OCI-LY7 (cell line): ENCODE measurements around the gene NEDD9. TPM values are rescaled to one million over a fixed set of nuclear protein-coding genes. Genes with fewer than 3 reads are reported as not detected.

Experiments used
- BruUV-seq: library from RNA; stranded (reverse); fragments of 400-500 nt; replicated peaks from 2 replicates; lab custom pipeline; 2021; lab: Mats Ljungman, UMichigan
- CTCF ChIA-PET: fragments of 300-600 bp; sonication (Branson Sonifier 250); formaldehyde crosslinking; loops from one replicate; lab custom pipeline; 2022; ENCODE audit warnings: antibody characterized with exemption; ENCODE audit not compliant: unreplicated experiment; lab: Charles Lee
- POLR2A ChIA-PET: fragments of 300-600 bp; sonication (Branson Sonifier 250); formaldehyde crosslinking; loops from one replicate; lab custom pipeline; 2022; ENCODE audit warnings: antibody characterized with exemption; lab: Charles Lee
- DNase-seq: peaks from one replicate; pipeline ENCODE4 v3.0.0-alpha.2; 2015; ENCODE audit warnings: low spot score
- H2AFZ ChIP-seq: fragments of 200-600 bp; sonication (generic), shearing (Covaris generic); 2 replicates; pipeline ENCODE4 v1.6.1; 2014; ENCODE audit warnings: mild to moderate bottlenecking, antibody characterized with exemption, low read length, moderate library complexity
- H3K27ac ChIP-seq: fragments of 200-600 bp; sonication (generic); 2 replicates; pipeline ENCODE4 v1.5.1; 2014; ENCODE audit warnings: mixed run types, low read depth, mild to moderate bottlenecking, moderate library complexity, low read length, inconsistent platforms; ENCODE audit not compliant: poor library complexity, severe bottlenecking
- H3K36me3 ChIP-seq: fragments of 200-600 bp; sonication (generic); 2 replicates; pipeline ENCODE4 v1.6.1; 2014; ENCODE audit warnings: mild to moderate bottlenecking, antibody characterized with exemption, low read length, moderate library complexity, mixed read lengths; ENCODE audit not compliant: insufficient read depth
- H3K4me1 ChIP-seq: fragments of 200-600 bp; sonication (generic); 2 replicates; pipeline ENCODE4 v1.5.1; 2014; ENCODE audit warnings: mild to moderate bottlenecking, low read length; ENCODE audit not compliant: insufficient read depth, poor library complexity, severe bottlenecking
- H3K4me2 ChIP-seq: fragments of 200-600 bp; sonication (generic); 2 replicates; pipeline ENCODE4 v1.6.1; 2014; ENCODE audit warnings: mild to moderate bottlenecking, low read length
- H3K4me3 ChIP-seq: fragments of 200-600 bp; sonication (generic); 2 replicates; pipeline ENCODE4 v1.5.1; 2014; ENCODE audit warnings: mild to moderate bottlenecking, low read depth, low read length; ENCODE audit not compliant: poor library complexity, severe bottlenecking
- H3K79me2 ChIP-seq: fragments of 200-600 bp; sonication (generic); 2 replicates; pipeline ENCODE4 v1.6.1; 2016; ENCODE audit warnings: low read depth, mild to moderate bottlenecking, low read length, moderate library complexity, mixed read lengths; ENCODE audit not compliant: insufficient read depth
- H3K9me2 ChIP-seq: fragments of 200-600 bp; sonication (generic); 2 replicates; pipeline ENCODE4 v1.6.1; 2016; ENCODE audit warnings: mild to moderate bottlenecking, low read length, mixed read lengths; ENCODE audit not compliant: insufficient read depth
- H3K9me3 ChIP-seq: fragments of 200-600 bp; sonication (generic); 2 replicates; pipeline ENCODE4 v1.6.1; 2014; ENCODE audit warnings: mild to moderate bottlenecking, mixed run types, low read length, mixed read lengths
- H4K20me1 ChIP-seq: fragments of 200-600 bp; sonication (generic); 2 replicates; pipeline ENCODE4 v1.6.1; 2014; ENCODE audit warnings: mild to moderate bottlenecking, antibody characterized with exemption, low read length, moderate library complexity, mixed read lengths; ENCODE audit not compliant: insufficient read depth
- EZH2phosphoT487 ChIP-seq: fragments of 200-600 bp; sonication (generic); IDR thresholded peaks from 2 replicates; pipeline ENCODE4 v1.6.1; 2018; ENCODE audit warnings: low read depth, borderline replicate concordance, mild to moderate bottlenecking, mixed run types, antibody characterized with exemption, low read length, moderate library complexity, mixed read lengths
- intact Hi-C: fragments of 100-400 bp; cut with micrococcal nuclease; formaldehyde crosslinking; loops from one replicate; pipeline ENCODE4 v1.10.0; 2022; ENCODE audit not compliant: unreplicated experiment
- total RNA-seq, 2 experiments: library from RNA; depleted of rRNA in 1 of 2; stranded (reverse); fragments of >200 nt in 1 of 2; shearing (Covaris generic) in 1 of 2; gene quantifications; 2 replicates each; pipeline ENCODE4 v1.2.3, GENCODE V29; 2014 to 2022
- TF ChIP-seq, protein P1 (sequence below): fragments of 200-600 bp; sonication (generic); conservative IDR thresholded peaks from 2 replicates; pipeline ENCODE4 v1.5.1; 2014; ENCODE audit warnings: mild to moderate bottlenecking, antibody characterized with exemption, low read length, moderate library complexity, mixed read lengths

Gene NEDD9
- total RNA-seq, 2 experiments from 2014 or later, result 13.0 to 41.6 TPM

DNA sequence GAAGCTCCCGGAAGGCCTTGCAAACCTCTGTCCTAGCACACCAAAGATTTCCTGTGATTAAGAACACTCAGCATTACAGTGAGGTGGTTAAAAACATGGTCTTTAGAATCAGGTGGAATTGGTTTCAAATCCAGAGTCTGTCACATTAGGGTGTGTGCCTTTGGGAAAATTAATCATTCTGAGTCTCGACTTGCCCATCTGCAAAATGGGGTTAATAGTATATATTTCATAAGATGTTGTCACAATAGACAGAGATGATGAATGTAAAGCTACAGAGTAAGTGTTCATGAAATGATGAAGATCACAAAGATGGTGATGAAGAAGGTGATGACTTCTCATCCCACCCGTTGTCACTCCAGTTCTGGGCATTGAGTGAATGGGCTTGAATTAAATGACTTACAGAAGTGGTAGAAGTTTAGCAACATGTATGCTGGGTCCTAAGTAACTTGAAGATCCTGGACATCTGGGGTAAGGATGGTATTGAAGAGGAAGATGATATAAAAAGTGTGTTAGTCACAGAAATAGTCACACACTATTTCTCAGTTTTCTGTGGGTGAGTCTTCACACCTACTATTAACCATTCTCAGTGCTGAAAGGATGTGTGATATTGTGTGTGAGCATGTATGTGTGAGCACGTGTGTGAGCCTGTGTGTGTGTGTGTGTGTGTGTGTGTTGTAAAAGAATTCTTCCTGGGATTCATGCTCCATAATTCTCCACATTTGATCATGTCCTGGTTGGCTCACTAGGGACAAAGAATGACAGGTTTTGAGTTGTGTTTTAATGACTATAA, 28.0 kb upstream of the NEDD9 start:
- no peak for TF ChIP-seq EZH2phosphoT487
- TF ChIP-seq, protein P1, sequence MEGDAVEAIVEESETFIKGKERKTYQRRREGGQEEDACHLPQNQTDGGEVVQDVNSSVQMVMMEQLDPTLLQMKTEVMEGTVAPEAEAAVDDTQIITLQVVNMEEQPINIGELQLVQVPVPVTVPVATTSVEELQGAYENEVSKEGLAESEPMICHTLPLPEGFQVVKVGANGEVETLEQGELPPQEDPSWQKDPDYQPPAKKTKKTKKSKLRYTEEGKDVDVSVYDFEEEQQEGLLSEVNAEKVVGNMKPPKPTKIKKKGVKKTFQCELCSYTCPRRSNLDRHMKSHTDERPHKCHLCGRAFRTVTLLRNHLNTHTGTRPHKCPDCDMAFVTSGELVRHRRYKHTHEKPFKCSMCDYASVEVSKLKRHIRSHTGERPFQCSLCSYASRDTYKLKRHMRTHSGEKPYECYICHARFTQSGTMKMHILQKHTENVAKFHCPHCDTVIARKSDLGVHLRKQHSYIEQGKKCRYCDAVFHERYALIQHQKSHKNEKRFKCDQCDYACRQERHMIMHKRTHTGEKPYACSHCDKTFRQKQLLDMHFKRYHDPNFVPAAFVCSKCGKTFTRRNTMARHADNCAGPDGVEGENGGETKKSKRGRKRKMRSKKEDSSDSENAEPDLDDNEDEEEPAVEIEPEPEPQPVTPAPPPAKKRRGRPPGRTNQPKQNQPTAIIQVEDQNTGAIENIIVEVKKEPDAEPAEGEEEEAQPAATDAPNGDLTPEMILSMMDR, result no peak
- no TSS peak for BruUV-seq
- no peaks in the 10 kb centered on the region for H3K9me2 ChIP-seq
- H3K9me3 ChIP-seq, result no peaks in the 10 kb centered on the region
- H3K79me2 ChIP-seq, result no peaks in the 10 kb centered on the region
- no peak for DNase-seq
- no peaks in the 10 kb centered on the region for H3K36me3 ChIP-seq
- intact Hi-C loops, result no loop called here
- no peak overlapping the region for H3K27ac ChIP-seq
- peaks cover 13% of the 10 kb centered on the region for H3K4me1 ChIP-seq
- H4K20me1 ChIP-seq, result no peaks in the 10 kb centered on the region
- ChIA-PET CTCF (interaction anchor here (1.2 kb wide), 1 partner anchor 16 kb away, joined by 3 read pairs; no protein-coding TSS in a partner anchor), POLR2A (interaction anchor here (0.6 to 1.1 kb wide), 3 partner anchors 13 to 1750 kb away, joined by 3 to 7 read pairs (median 4); no protein-coding TSS in a partner anchor)
- no peak overlapping the region for H2AFZ ChIP-seq
- H3K4me3 ChIP-seq, result no peak overlapping the region
- no peak overlapping the region for H3K4me2 ChIP-seq

DNA sequence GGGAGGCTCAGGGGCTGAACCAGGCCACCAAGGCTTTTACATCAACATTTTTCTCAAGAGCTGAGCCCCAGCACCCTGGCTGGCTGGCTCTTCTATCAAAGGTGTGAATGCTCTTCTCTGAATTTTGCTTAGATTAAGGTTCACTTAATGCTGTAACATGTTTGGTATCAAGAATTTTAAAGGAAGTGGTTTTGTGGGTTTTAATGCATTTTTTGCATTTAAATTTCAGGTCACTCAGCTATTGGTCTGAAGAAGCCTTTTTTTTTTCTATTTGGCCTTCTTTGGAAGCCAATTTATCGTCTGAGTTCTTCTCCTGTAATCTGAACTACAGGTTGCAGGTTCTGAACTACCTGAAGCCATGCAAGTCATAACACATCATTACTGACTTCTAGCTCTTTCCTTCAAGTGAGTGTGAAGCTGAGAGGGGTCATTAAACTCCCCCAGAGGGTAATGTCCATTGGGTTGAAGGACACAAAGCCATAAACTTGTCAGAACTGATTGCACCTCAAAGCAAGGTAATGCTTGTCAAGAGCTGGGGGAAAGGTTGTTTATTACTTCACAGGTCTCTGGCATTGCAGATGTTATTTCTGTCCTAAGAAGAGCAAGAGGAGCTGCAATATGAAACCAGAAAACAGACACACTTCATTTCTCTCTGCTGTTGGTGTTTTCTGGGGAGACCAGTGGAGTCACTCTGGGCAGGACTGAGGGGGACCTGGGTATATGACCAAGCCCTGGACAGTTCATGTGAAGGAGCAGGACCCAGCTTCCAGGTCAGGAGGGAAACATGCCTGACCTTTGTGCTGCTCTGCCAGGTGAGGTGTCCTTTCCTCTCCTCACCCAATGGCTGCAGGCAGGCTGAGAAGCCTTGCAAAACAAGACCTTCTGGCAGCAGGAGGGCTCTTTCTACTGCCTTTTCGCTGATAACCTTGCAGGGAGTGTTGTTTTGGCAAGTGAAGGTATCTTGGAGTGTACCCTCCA, 26.1 kb upstream of the NEDD9 start:
- no TSS peak for BruUV-seq
- TF ChIP-seq, protein P1, result no peak
- TF ChIP-seq EZH2phosphoT487, result no peak
- Histone ChIP-seq H3K4me3 (no peak overlapping the region), H2AFZ (no peak overlapping the region), H3K4me2 (0 out of 2 replicates have a peak overlapping the region, but pooled peaks have one; percentile 17), H3K9me2 (no peaks in the 10 kb centered on the region), H3K36me3 (no peaks in the 10 kb centered on the region), H3K4me1 (peaks cover 13% of the 10 kb centered on the region), H3K79me2 (no peaks in the 10 kb centered on the region), H4K20me1 (no peaks in the 10 kb centered on the region), H3K9me3 (no peaks in the 10 kb centered on the region), H3K27ac (no peak overlapping the region)
- ChIA-PET POLR2A (interaction anchor here (0.6 to 1.2 kb wide), 5 partner anchors 11 to 1915 kb away, joined by 3 to 4 read pairs (median 3); no protein-coding TSS in a partner anchor), CTCF (interaction anchor here (1.2 kb wide), 1 partner anchor 26 kb away, joined by 3 read pairs; the partner anchor contains the start of gene NEDD9)
- no peak for DNase-seq
- intact Hi-C loops, result no loop called here
